HG03280 (cell line): ENCODE data around the gene FDXR.

Experiments
- ATAC-seq: cut with Tn5 transposase; IDR thresholded peaks from one replicate; pipeline ENCODE4 v1.9.1; 2021; ENCODE audit warnings: mild to moderate bottlenecking, moderate library complexity; ENCODE audit not compliant: unreplicated experiment

The FDXR gene

DNA sequence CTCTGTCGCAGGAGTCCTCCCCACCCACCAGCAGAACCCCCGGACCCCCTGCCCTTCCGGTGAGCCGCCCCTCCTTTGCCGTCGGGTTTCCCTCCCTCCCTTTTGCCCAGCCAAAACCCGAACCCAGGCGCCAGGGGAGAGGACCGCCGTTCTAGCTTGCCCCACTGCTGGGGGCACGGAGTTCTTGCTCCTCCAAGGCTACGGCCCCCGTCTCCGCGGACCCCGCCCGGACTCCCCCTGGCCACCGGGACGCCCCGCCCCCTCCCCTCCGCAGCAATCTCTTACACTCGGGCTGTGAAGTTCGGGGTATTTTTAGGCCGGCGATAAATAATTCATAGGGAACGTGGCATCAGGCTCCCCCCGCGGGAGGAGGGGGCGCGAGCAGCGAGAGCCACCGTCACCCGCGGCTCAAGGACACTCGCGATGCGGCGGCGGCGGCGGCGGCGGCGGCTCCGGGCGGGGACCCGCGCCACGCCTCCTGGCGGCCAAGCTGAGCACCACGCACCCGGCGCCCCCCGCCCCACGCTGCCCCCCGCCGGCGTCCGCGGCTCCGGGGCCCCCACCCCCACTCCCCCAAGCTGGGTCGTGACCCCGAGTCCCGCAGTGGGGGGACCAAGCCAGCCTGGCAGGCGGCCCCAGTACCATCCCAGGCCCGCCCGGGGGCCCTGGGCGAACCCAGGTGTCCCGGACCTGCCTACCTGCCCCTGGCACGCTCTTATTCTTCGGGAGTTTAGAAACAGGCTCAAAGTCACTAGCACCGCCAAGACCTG, 13.2 kb downstream of the FDXR start, which contains the start of gene GRIN2C:
Gene GRIN2C (minus strand): TSS at position 427 of the 770 bp plus-strand sequence. CDS start 4,793 bp downstream, outside the sequence.
- no peak for ATAC-seq

DNA sequence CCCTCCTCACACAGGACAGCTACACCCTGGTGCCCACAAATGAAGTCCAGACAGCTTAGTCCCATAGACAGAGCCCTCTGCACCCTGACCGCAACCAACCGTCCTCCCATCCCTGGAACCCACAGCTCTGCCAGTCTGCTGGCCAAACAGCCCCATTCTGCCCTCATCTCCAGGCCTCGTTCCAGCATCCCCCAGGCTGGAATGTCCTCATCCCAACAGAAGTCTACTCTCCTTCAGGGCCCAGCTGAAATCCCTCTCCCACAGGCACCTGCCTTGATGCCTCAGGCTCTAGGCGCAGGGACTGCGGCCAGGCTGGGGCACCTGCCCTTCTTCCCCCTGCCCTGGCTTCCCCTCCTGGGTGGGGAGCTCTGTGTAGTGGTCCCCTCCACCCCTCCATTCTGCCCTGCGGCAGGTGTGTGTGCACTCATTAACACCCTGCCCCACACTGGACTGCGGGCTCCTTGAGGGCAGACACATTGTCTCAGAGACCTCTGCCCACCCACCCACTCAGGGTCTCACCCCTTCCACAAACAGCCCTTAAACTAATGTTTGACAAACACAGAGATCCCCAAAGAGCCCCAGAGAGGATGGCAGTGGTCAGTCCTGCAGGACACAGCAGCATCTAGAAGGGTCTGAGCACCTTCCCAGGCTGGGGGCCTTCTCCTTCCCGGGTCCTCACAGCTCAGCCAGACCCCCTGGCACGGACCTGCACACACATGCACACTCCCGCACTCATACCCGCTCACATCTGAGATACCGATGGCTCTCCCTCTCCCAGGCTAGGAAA, 13.9 kb downstream of the FDXR start:
- no peak for ATAC-seq

DNA sequence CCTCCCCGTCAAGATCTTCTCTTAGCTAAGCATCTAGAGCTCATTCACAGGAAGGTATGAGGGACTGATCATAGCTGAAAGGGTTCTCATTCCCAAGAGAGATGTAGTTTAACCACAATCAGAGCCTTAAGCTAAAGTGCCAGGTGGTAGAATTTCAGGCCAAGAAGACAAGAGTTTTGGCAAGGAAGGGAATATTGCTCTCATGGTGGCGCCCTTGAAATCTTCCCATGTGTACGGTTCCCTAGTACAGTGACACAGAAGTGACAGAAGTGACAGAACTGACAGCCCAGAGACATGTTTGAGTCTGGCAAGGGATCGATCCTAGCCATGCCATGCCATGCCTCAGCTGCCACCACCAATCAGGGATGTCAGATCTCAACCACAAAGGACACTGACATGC, 15.6 kb downstream of the FDXR start:
- ATAC-seq, result no peak

DNA sequence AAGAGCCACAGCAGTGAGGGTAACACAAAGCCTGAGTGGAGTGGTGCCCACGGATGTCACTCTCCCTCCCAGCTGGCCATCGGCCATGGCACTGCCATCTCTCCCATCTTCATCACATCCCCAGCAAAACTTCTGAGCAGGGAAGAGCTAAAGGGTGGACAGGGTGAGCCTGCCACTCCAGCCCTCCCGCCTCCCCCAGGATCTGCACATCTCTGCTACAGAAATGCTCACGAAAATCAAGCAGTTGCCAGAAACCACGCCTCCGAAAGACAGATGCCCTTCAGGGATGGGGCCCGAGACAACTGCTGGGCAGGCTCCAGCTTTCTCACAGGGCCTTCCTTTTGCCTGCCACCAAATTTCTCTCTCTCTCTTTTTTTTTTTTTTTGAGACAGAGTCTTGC, 16.7 kb downstream of the FDXR start:
- ATAC-seq, result no peak

DNA sequence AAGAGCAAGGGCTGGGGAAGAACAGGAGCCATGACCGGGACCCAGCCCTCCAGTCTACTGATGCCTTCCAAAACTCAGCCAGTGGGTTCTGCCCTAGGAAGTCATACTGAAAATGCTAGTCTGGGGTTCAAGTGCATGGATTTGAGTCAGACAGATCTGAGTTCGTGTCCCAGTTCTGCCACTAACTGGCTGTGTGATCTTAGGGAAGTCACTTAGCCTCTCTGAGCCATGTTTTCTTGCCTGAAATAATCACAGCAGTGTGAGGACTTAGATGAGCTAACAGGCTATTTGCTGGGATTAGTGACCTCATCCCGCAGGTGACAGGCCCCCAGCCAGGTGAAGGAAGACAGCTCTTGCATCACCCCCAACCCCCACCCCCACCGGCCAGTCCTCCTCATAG, 17.5 kb downstream of the FDXR start:
- ATAC-seq, result no peak

DNA sequence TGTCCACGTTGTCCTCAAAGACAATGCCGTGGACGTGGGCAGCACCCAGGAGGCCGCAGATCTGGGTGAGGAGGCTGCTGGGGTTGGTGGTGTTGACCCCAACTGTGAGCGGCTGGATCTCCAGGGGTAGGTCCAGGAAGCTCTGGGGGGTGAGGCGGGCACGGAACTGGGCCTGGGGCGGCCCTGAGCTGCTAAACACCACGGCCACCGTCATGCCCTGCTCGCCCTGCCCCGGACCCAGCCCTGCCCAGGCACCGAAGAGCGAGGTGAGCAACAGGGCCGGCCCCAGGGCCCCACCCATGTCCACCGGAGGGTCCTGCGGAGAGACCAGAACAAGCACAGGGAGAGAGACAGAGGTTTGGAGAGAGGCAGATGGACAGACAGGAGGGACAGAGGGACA, 18.0 kb downstream of the FDXR start:
- ATAC-seq, result no peak

DNA sequence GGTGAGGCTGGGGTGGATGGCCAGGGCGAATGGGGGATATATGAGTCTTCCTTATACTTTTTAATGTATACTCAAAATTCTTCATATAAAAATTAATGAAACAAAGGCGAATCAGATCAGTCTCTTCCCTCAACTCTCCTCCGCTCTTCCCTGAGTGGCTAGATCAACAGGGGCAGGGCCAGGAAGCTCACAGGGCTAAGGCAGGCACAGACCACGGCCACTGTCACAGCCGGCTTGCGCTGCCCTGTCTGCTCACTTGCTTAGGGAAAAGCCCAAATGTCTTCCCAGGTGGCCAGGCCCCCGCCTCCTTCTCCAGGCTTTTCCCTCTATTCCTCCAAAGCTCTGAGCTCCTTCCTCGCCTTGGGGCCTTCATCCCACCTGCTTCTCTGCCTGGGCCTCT, 19.1 kb downstream of the FDXR start:
- no peak for ATAC-seq

DNA sequence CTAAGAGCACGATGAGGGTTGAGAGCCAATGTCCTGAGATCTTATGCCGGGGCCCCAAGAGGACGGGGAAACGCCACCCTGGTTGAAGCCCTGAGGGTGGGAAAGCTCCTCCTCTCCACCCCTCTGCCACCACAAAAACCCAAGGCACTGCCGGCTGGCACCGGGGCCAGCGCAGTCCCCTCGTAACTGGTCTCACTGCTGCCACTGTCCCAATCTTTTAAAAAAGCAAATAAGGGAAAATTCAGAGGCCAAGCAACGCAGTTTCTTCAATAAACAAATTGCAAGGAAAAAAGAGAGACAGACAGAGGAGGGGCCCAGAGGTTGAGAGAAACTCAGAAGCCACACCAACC, 19.8 kb downstream of the FDXR start:
- no peak for ATAC-seq

DNA sequence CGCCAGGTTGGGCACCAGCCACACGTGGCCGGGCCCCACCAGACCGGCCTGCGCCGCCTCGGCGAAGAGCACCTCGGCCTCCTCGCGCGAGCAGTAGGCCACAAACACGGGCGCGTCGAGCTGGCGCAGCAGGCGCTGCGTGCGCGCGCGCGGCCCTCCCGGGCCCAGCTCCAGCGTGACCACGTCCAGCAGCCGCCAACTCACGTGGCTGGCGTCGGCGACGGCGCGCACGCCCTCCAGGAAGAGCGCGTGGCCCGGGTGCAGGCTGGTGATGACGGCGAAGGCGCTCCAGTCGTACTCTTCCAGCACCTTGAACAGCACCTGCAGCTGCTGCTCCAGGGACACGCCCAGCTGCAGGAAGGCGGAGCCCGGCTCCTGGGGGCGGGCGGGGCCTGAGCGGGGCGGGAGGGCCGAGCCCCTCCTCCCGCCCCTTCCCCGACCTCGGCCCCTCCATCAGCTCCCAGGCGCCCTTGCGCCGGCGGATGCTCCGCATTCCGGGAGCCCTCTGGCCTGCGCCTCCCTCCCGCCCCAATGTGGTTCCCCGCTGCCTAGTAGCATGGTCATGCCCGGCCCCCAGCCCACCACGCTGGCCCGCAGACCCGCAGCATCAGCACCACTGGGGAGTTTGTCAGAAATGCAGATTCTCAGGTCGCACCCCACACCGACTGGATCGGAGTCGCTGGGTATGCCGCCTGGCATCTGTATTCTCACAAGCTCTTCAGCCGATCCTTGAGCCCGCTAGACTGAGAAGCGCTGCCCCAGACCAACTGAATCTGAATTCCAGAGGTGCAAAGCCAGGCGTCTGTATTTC, 20.4 kb downstream of the FDXR start:
- no peak for ATAC-seq

DNA sequence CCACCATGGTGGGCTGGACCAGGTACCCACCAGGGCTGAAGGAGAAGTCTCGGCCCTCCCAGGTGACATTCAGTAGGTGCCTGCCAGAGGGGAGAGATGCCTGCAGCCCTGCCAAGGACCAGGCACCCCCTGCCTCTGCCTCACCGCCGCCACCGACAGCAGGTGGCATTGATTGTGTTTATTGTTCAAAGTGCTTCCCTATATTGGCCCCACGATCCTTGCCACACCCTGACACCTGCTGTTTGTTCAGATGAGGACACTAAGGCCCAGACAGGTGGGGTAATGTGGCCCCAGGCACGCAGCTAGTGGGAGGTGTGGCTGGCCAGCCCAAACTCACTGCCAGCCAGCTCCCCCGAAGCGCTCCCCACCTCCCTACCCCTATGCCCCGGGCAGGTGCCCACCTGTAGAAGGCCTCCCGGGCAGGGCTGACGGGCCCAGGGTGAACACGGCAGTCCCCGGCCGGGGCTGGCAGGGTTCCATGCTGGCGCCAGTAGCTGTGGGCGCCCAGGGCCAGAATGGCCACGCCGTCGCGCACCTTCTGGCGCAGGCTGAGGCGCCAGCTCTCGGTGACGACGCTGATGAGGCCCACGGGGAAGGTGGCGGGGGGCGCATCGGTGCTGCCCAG, 21.1 kb downstream of the FDXR start:
- ATAC-seq, result no peak

DNA sequence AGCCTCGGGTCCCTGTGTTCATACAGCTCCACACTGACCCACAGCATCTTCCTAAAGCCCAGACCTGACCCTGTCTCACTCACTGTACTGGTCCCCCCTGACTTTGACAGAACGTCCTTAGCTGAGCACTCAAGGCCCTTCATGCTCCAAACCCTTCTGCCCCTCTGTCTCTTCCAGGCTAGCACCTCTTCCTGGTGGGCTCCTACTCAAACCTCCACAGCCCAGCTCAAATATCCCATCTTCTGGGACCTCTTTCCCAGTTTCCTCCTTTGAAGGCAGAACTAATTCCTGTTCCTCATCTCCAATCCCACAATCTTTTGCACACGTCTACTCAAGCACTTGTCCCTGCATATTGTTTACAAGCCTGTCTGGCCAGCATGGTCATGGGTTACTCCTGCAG, 21.9 kb downstream of the FDXR start:
- no peak for ATAC-seq

DNA sequence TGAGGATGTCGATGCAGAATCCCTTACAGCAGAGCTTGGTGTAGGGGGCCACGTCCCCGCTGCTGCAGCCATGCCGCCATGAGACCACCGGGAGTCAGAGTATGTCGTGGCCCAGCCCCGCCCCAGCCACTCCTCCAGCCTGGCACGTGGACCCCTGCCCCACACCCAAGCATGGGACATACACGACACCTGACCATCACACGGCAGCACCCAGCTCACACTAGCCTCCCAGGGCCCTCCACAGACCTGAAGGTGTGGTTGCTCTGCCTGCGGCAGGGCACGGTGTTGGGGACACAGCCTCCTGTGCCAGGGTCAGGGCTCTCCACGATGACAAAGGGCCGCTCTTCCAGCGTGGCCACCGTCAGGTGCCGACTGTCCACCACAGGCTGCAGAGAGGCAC, 22.5 kb downstream of the FDXR start:
- no peak for ATAC-seq

DNA sequence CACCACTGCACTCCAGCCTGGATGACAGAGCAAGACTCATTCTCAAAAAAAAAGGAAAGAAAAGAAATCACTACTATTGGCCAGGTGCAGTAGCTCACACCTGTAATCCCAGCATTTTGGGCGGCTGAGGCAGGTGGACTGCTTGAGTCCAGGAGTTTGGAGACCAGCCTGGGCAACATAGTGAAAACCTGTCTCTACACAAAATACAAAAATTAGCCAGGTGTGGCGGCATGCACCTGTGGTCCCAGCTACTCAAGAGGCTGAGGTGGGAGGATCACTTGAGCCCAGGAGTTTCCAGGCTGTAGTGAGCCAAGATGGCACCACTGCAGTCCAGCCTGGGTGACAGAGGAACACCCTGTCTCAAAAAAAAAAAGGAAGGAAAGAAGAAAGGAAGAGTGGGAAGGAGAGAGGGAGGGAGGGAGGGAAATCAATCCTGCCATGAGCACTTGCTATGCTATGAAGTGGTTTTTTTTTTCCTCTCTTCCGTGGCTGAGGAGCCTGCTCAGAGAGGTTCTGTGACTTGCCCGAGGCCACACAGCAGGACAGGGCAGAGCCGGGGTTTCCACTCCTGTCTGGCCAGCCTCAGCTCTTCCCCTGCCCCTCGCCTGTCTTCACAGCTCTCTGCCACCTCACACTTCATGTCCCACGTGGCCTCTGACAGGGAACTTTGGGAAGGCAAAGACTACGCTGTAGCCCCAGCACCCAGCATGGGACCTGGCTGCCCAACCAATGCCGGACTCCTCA, 24.0 kb downstream of the FDXR start:
- ATAC-seq, result no peak

DNA sequence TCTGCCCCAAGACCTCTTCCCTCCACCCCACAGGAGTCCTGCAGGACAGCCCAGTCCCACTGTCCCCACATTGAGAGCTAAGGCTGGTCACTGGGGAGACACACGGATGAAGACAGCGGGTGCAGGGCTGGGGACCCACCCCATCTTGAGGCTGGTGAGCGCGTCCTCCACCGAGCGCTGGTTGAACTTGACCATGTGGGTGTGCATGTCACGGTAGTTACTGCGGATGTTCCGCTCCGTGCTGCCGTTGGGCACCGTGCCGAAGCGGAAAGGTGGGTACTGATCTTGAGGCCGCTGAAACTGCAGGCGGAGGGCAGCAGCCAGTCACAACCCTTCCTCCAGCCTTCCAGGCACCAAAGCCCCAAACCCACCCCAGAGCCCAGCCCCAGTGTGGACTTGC, 26.2 kb downstream of the FDXR start:
- ATAC-seq, result no peak

DNA sequence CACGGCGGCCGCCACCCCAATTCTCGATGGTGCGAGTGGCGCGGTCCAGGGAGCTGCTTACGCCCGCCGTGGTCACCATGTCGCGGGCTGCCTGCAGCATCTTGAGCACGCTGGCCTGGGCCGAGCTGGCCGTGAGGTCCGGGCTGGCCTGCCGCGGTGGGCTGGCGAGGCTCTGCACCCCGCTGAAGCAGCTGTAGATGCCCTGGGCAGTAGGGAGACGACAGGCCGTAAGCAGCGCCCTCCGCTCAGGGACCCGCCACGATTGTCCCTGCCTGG, 29.5 kb downstream of the FDXR start:
- ATAC-seq, result no peak

DNA sequence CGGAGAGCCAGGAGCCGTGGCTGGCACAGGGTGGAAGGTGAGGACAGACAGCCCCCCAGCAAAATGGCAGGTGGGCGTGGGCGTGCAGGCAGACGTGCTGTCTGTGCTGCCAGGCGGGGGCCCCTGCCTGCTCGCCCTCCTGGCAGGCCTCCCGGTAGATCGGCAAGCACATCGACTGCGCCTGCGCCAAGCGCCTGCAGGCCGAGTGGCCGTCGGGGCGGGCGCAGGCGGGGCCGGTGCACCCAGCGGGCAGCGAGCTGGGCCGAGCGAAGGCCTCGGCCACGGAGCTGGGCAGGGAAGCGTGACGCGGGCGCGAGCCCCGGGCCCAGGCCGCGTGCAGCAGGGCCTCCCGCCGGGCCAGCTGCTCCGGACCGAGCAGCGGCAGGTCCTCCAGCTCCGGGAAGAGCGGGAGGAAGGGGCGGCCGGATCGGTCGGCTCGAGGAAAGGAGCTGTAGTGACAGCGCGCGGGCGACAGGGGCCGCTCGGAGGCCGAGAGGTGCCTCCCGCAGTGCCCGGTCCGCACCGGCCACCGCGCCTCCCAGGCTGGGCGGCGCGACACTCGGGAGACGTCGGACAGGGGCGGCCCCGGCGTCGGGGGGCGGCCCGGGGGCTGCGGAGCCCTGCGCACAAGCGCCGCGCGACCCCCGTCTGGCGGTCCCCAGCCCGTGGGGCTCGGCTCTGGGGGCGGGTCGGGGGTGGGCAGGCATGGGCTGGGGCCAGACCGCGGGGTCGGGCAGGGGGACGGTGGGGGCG, 30.0 kb downstream of the FDXR start:
- ATAC-seq, result no peak

DNA sequence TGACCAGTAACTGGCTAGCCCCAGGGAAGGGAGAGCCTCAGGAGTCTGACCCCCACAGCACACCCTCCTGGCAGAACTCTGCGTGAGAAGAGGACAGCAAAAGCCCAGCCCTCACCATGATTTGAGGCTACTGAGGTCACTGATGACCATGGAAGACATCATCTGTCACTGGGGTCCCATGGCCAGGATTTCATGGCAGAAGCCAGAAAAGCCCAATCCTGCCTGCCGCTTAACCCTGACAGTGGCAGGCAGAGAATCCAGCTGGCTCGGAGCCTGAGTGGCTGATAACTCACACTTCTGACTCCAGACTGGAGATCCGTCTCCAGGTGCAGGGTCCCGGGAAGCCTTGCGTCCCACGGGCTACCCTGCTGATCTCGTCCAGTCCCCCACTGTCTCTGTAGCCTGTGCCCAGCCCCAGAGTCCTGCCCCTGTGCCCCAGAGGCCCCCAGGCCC, 30.6 kb downstream of the FDXR start:
- no peak for ATAC-seq

DNA sequence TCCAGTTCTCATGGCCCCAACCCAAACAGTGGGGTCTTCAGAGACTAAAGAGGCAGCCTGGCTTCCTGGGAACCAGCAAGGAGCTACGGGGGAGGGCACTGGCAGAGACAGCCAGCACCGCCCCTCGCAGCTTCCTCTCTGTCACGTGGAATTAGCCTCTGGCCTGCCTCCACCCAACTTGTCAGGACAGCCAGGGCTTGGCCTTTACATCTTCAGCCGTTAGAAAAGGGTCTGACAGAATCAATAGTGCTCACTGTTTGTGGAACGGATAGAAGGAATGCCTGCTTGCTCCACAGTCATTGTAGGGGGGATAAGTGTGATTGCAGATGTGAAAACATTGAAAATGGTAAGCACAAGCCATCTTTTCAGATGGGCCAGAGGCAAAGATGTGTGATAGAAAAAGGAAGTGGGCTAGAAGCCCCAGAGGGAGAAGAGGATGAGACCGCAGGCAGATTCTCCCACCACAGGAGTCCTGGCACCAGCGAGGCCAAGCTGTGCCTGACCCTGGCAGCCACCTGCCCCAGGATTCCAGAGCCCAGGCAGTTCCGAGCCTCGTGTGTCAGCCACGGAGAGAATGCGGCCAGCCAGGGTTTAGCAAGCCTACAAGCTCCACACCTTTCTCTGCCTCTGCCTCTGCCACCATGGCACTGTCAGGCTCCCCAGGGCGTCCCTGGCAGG, 31.7 kb downstream of the FDXR start:
- no peak for ATAC-seq
